Skeletal muscle tissue (tissue), 5 donors: ENCODE results near the gene KCNF1. TPM values are rescaled to one million over a fixed set of nuclear protein-coding genes. Genes with fewer than 3 reads are reported as not detected.
"Not testable (repeated sequence)": the region's sequence is repeated elsewhere in the genome, so short reads cannot be mapped to it uniquely, and the experiment has no call there.

Experiments used
- H3K27ac ChIP-seq: one replicate; pipeline ENCODE4 v1.7.0; 2013; ENCODE audit warnings: mild to moderate bottlenecking, low read depth, low read length, inconsistent platforms
- H3K27me3 ChIP-seq, 3 donors: one replicate each; pipeline ENCODE4 v1.7.0; 2013; ENCODE audit warnings: low read length in 3 of 3; ENCODE audit not compliant: control insufficient read depth in 3 of 3, insufficient read depth in 3 of 3
- H3K36me3 ChIP-seq, 3 donors: one replicate each; pipeline ENCODE4 v1.7.0; 2013; ENCODE audit warnings: low read length in 3 of 3; ENCODE audit not compliant: control insufficient read depth in 3 of 3, insufficient read depth in 3 of 3
- H3K4me1 ChIP-seq, 3 donors: one replicate each; pipeline ENCODE4 v1.7.0; 2013; ENCODE audit warnings: low read length in 3 of 3, mild to moderate bottlenecking in 3 of 3; ENCODE audit not compliant: control insufficient read depth in 3 of 3, insufficient read depth in 3 of 3
- H3K4me3 ChIP-seq, 3 donors: one replicate each; pipeline ENCODE4 v1.7.0; 2013; ENCODE audit warnings: low read length in 3 of 3
- H3K9ac ChIP-seq, 3 donors: one replicate each; pipeline ENCODE4 v1.7.0; 2013; ENCODE audit warnings: low read length in 3 of 3, mild to moderate bottlenecking in 3 of 3, moderate library complexity in 2 of 3, low read depth in 1 of 3
- H3K9me3 ChIP-seq, 3 donors: one replicate each; pipeline ENCODE4 v1.7.0; 2013; ENCODE audit warnings: low read length in 3 of 3; ENCODE audit not compliant: control insufficient read depth in 3 of 3
- small RNA-seq: library from RNA; depleted of rRNA; stranded (forward); fragments of <200 nt; gene quantifications from one replicate; pipeline ENCODE3, GENCODE V24; 2014
- total RNA-seq: library from RNA; depleted of rRNA; stranded (reverse); fragments of >200 nt; gene quantifications from one replicate; pipeline ENCODE4 v1.2.3, GENCODE V29; 2014
- donor health status: Osteomylitis.

The KCNF1 gene
- total RNA-seq, 1 donor from 2014 or later = 1.6 TPM

DNA sequence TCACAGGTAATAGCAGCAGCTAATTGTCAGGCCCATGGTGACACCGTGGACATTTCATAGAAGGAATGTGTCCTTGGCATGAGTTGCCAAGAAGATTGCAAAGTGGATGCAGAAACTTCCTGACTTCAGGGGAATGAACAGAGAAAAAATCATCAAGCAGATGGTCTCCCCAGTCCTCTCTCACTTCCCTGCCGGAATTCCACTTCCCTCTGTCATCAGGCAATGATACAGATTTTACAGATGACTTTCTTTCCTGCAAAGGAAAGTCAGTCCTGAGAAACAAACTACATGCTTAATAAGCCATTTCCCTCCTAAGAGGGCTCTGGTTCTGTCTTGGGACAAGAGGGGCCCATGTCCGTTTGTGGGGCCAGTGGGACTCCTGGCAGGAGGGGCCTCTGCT, 45.7 kb downstream of the KCNF1 start:
- H3K27me3 ChIP-seq = peaks cover 0 to 5% (median 0%) of the 10 kb centered on the region in 3 donors
- no peak overlapping the region for H3K4me3 ChIP-seq
- no peaks in the 10 kb centered on the region for H3K36me3 ChIP-seq
- no peak overlapping the region for H3K27ac ChIP-seq
- H3K9ac ChIP-seq = no peak overlapping the region
- H3K9me3 ChIP-seq = no peaks in the 10 kb centered on the region
- peaks cover 0 to 5% (median 0%) of the 10 kb centered on the region in 3 donors for H3K4me1 ChIP-seq

DNA sequence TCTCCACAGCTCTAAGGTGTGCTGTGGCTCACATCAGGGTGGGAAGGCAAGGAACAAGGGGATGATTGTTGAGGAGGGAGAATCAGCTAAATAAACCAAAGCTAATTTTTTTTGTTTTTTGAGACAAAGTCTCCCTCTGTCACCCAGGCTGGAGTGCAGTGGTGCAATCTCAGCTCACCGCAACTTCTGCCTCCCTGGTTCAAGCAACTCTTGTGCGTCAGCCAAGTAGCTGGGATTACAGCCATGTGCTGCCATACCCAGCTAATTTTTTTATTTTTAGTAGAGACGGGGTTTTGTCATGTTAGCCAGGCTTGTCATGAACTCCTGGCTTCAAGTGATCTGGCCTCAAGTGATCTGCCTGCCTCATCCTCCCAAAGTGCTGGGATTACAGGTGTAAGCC, 46.7 kb downstream of the KCNF1 start:
- H3K27ac ChIP-seq, H3K4me3 ChIP-seq, H3K4me1 ChIP-seq, H3K9me3 ChIP-seq, H3K36me3 ChIP-seq, H3K27me3 ChIP-seq, H3K9ac ChIP-seq: not testable (repeated sequence)

DNA sequence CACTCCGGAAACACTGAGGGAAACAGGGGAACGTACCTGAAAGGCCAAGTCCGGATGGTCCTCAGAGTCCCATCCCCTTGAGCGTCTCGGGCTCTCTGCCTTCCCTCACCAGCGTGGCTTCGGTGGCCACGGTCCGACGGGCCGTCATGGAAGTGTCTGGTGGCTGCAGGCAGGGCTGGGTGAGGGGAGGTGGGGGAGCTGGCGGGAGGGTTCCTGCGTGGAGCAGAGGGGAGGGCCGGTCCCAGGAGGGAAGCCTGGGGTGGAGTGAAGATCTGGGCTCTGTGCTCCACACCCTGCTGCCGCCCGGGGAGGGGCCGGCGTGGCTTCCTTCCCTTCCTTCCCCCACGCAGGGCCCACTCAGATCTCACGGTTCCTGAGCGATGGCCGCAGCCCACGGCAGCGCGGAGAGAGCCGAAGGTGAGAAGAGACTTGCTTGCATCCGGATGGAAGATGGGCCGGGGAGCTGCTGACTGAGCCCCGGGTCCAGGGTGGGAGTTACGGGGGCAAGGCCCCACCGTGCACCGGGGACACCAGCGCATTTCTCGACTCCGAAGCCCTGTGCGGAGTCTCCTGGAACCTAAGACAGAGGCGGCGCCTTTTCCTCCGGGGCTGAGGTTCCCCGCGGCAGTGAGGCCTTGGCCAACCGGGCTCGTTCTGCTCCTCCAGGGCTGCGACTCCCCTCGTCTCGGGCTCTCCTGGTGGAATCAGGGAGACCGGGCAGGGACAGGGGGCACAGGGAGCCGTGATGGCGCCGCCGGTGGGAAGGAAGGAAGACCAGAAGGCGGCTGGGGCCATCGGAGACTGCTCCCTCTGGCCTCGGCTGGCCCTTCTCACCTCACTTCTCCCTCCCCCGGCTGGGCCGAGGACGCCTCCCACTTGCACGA, 49.1 kb downstream of the KCNF1 start:
- H3K27ac ChIP-seq = no peak overlapping the region
- no peaks in the 10 kb centered on the region for H3K36me3 ChIP-seq

DNA sequence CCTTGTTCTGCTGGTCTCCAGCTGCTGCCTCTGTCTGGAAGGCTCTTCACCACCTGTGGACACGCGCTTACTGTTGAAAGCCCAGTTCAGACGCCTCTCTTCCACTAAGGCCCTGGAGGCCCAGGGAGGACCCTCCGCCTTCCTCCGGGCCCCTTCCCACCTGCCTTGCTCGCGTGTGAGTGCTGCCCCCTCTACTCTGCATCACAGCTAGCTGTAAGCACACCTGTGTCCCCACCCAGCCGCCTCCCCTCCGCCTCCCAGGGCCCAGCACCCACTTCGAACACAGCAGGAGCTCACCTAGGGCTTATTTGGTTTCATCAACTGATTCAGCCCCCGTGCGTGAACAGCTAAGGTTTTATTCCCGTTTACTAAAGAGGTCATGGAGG, 49.7 kb downstream of the KCNF1 start:
- H3K27ac ChIP-seq = no peak overlapping the region

More for the DNA sequence above, 49.1 kb downstream of the KCNF1 start:
- Histone ChIP-seq H3K27me3 (peaks cover 0 to 18% (median 11%) of the 10 kb centered on the region in 3 donors), H3K9me3 (no peaks in the 10 kb centered on the region), H3K4me1 (peaks cover 0 to 5% (median 0%) of the 10 kb centered on the region in 3 donors), H3K9ac (no peak overlapping the region), H3K4me3 (no peak overlapping the region)

DNA sequence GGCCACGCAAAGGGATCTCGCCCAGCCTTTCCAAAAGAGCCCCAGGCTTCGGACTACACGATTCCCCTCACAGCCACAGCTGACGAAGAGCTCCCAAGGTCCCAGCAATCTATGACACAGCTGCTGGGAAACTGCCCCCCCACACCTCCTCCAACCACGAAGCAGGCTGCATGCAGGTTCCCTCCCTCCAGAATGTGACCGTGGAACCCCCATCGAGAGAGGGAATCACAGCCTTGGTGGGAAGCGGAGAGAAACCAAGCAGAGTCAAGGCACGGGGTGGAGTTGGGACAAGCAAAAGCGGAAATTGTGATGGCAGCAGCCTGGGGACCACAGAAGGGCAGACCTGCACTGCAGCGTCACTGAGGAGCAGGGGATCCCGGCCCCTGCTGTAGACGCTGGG, 50.3 kb downstream of the KCNF1 start:
- H3K9ac ChIP-seq = no peak overlapping the region
- no peaks in the 10 kb centered on the region for H3K36me3 ChIP-seq
- no peak overlapping the region for H3K27ac ChIP-seq
- H3K9me3 ChIP-seq = no peaks in the 10 kb centered on the region
- H3K27me3 ChIP-seq = peaks cover 0 to 21% (median 20%) of the 10 kb centered on the region in 3 donors
- no peak overlapping the region for H3K4me3 ChIP-seq
- H3K4me1 ChIP-seq = peaks cover 0 to 5% (median 0%) of the 10 kb centered on the region in 3 donors

More for the DNA sequence above, 49.7 kb downstream of the KCNF1 start:
- Histone ChIP-seq H3K27me3 (peaks cover 0 to 21% (median 17%) of the 10 kb centered on the region in 3 donors), H3K9ac (no peak overlapping the region), H3K4me1 (peaks cover 0 to 5% (median 0%) of the 10 kb centered on the region in 3 donors), H3K36me3 (no peaks in the 10 kb centered on the region), H3K4me3 (no peak overlapping the region), H3K9me3 (no peaks in the 10 kb centered on the region)

DNA sequence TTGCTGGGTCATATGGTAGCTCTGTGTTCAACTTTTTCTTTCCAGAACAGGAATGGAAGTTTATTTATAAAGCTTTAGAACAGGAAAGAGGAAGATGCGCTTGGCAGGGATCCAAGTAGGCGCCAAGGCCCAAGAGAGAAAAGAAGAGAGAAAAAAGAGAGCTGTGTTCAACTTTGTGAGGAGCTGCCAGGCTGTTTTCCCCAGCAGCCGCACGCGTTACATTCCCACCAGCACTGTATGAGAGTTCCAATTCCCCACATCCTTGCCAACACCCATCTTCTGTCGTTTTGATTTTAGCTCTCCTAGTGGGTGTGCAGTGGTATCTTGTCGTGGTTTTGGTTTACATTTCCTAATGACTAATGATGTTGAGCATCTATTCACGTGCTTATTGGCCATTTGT, 51.4 kb downstream of the KCNF1 start:
- H3K4me3 ChIP-seq = no peak overlapping the region
- H3K27ac ChIP-seq = no peak overlapping the region
- no peaks in the 10 kb centered on the region for H3K36me3 ChIP-seq
- H3K27me3 ChIP-seq = peaks cover 0 to 27% (median 21%) of the 10 kb centered on the region in 3 donors
- H3K4me1 ChIP-seq = peaks cover 0 to 5% (median 0%) of the 10 kb centered on the region in 3 donors
- H3K9ac ChIP-seq = no peak overlapping the region
- H3K9me3 ChIP-seq = no peaks in the 10 kb centered on the region

Small RNAs within 50 kb of the gene (small RNA-seq; reads per million reads assigned to genes)
- not detected for gene AC079587.1

Other genes with a start within 250 kb of the KCNF1 start
- 36.5 TPM for gene NOL10, start 222.0 kb upstream of the KCNF1 start, total RNA-seq
- under 0.01 TPM for gene ATP6V1C2, start 190.3 kb upstream of the KCNF1 start, total RNA-seq
- gene PDIA6, start 99.1 kb upstream of the KCNF1 start, total RNA-seq = 138 TPM
- 20.9 TPM for gene SLC66A3, start 243.5 kb downstream of the KCNF1 start, total RNA-seq